ENCODE data around the gene PDP2. TPM values are rescaled to one million over a fixed set of nuclear protein-coding genes. Genes with fewer than 3 reads are reported as not detected.
A peak's percentile ranks its signal among the peaks of the same experiment; 100 is the strongest.

PDP2 gene
- total RNA-seq, 2 experiments from 2014 or later, result 3.3 to 5.9 TPM

GRCh38 chr16:66873685-66874055, 6.6 kb upstream of the PDP2 start:
- Mint-ChIP-seq H3K4me3 (no peak overlapping the region), H3K27ac (peak overlapping the region; percentile 32), H3K27me3 (no peaks in the 10 kb centered on the region), H3K9me3 (no peaks in the 10 kb centered on the region), H3K36me3 (ENCODE audit: low read depth) (no peaks in the 10 kb centered on the region), H3K4me1 (ENCODE audit: low read depth) (peaks cover 27% of the 10 kb centered on the region)
- TF ChIP-seq CTCF (IDR thresholded peaks at IDR 0.05), result no peak
- H3K27me3 ChIP-seq (ENCODE audit: control insufficient read depth in 1 of 2, insufficient read depth in 2 of 2, low read length in 2 of 2), result no peaks in the 10 kb centered on the region
- POLR2A ChIA-PET, result interaction anchor here (1.0 to 2.2 kb wide), 2 partner anchors 12 to 43 kb away, joined by 4 to 20 read pairs; partner anchors contain the start of gene NAE1
- H3K36me3 ChIP-seq (ENCODE audit: insufficient read depth, low read length), result no peaks in the 10 kb centered on the region
- CTCF ChIA-PET, result interaction anchor here (0.8 to 3.7 kb wide), 11 partner anchors 8 to 55 kb away, joined by 3 to 39 read pairs (median 5); partner anchors contain the start of genes NAE1 and RRAD
- no peak for DNase-seq
- no peaks in the 10 kb centered on the region for H3K9me3 ChIP-seq (ENCODE audit: control insufficient read depth in 1 of 2, insufficient read depth in 1 of 2, low read length in 2 of 2)
- ATAC-seq (ENCODE audit: poor library complexity), result no peak
- peaks cover 25% of the 10 kb centered on the region for H3K4me1 ChIP-seq (ENCODE audit: insufficient read depth, low read length)
- H3K27ac ChIP-seq (ENCODE audit: low read depth in 1 of 2, low read length in 2 of 2), result no peak overlapping the region
- intact Hi-C loops (cut with DNase I, micrococcal nuclease), result loop anchor here in 1 of 2 experiments (5.0 kb wide), 1 partner anchor 311 kb away; no protein-coding TSS in a partner anchor
- H3K4me3 ChIP-seq (ENCODE audit: low read length), result no peak overlapping the region

- H3K27me3 Mint-ChIP-seq, result no peaks in the 10 kb centered on the region
Observed at GRCh38 chr16:66874079-66874775, 6.1 kb upstream of the PDP2 start.

GRCh38 chr16:66878067-66878466, 2.2 kb upstream of the PDP2 start:
- H3K27ac Mint-ChIP-seq, result no peak overlapping the region
- no peak for TF ChIP-seq CTCF (IDR thresholded peaks at IDR 0.05)
- ATAC-seq (ENCODE audit: poor library complexity), result no peak
- H3K9me3 Mint-ChIP-seq, result no peaks in the 10 kb centered on the region
- ChIA-PET POLR2A (no interaction called here), CTCF (interaction anchor here (0.9 kb wide), 1 partner anchor 10 kb away, joined by 5 read pairs; no protein-coding TSS in a partner anchor)
- H3K9me3 ChIP-seq (ENCODE audit: control insufficient read depth in 1 of 2, insufficient read depth in 1 of 2, low read length in 2 of 2), result no peaks in the 10 kb centered on the region
- H3K27ac ChIP-seq (ENCODE audit: low read depth in 1 of 2, low read length in 2 of 2), result no peak overlapping the region
- H3K36me3 Mint-ChIP-seq (ENCODE audit: low read depth), result peaks cover 4% of the 10 kb centered on the region
- peak overlapping the region; percentile 83 for H3K4me3 Mint-ChIP-seq
- DNase-seq, result peak in 2 of 14 experiments; percentile 22 to 37
- H3K27me3 ChIP-seq (ENCODE audit: control insufficient read depth in 1 of 2, insufficient read depth in 2 of 2, low read length in 2 of 2), result no peaks in the 10 kb centered on the region
- no peak overlapping the region for H3K4me3 ChIP-seq (ENCODE audit: low read length)
- H3K36me3 ChIP-seq (ENCODE audit: insufficient read depth, low read length), result no peaks in the 10 kb centered on the region
- H3K4me1 ChIP-seq (ENCODE audit: insufficient read depth, low read length), result peaks cover 49% of the 10 kb centered on the region
- intact Hi-C loops (cut with DNase I, micrococcal nuclease), result no loop called here
- peaks cover 44% of the 10 kb centered on the region for H3K4me1 Mint-ChIP-seq (ENCODE audit: low read depth)
- no peaks in the 10 kb centered on the region for H3K27me3 Mint-ChIP-seq

More at GRCh38 chr16:66874079-66874775, 6.1 kb upstream of the PDP2 start:
- H3K9me3 ChIP-seq (ENCODE audit: control insufficient read depth in 1 of 2, insufficient read depth in 1 of 2, low read length in 2 of 2), result no peaks in the 10 kb centered on the region
- TF ChIP-seq CTCF (IDR thresholded peaks at IDR 0.05), result no peak
- ChIA-PET POLR2A (interaction anchor here (0.6 to 2.2 kb wide), 2 partner anchors 44 to 45 kb away, joined by 4 to 20 read pairs; partner anchors contain the start of gene NAE1), CTCF (interaction anchor here (3.7 kb wide), 1 partner anchor 43 kb away, joined by 39 read pairs; the partner anchor contains the start of gene NAE1)
- Mint-ChIP-seq H3K36me3 (ENCODE audit: low read depth) (no peaks in the 10 kb centered on the region), H3K9me3 (no peaks in the 10 kb centered on the region), H3K4me1 (ENCODE audit: low read depth) (peaks cover 27% of the 10 kb centered on the region), H3K27ac (peak overlapping the region; percentile 76), H3K4me3 (peak overlapping the region; percentile 54)
- no peaks in the 10 kb centered on the region for H3K36me3 ChIP-seq (ENCODE audit: insufficient read depth, low read length)
- H3K27ac ChIP-seq (ENCODE audit: low read depth in 1 of 2, low read length in 2 of 2), result peak overlapping the region in 1 of 2 donors; percentile 29
- no peak for DNase-seq
- ATAC-seq (ENCODE audit: poor library complexity), result no peak
- no peak overlapping the region for H3K4me3 ChIP-seq (ENCODE audit: low read length)
- no peaks in the 10 kb centered on the region for H3K27me3 ChIP-seq (ENCODE audit: control insufficient read depth in 1 of 2, insufficient read depth in 2 of 2, low read length in 2 of 2)
- intact Hi-C loops (cut with DNase I, micrococcal nuclease), result loop anchor here in 1 of 2 experiments (5.0 kb wide), 1 partner anchor 312 kb away; no protein-coding TSS in a partner anchor
- H3K4me1 ChIP-seq (ENCODE audit: insufficient read depth, low read length), result peaks cover 26% of the 10 kb centered on the region

Measured in CD4-positive, alpha-beta T cell (primary cell).